ENCODE results near the gene CST9L.

GRCh38 chr20:23541776-23542175 lies 26.5 kb downstream of the CST9L start:
- TF ChIP-seq, protein P1, sequence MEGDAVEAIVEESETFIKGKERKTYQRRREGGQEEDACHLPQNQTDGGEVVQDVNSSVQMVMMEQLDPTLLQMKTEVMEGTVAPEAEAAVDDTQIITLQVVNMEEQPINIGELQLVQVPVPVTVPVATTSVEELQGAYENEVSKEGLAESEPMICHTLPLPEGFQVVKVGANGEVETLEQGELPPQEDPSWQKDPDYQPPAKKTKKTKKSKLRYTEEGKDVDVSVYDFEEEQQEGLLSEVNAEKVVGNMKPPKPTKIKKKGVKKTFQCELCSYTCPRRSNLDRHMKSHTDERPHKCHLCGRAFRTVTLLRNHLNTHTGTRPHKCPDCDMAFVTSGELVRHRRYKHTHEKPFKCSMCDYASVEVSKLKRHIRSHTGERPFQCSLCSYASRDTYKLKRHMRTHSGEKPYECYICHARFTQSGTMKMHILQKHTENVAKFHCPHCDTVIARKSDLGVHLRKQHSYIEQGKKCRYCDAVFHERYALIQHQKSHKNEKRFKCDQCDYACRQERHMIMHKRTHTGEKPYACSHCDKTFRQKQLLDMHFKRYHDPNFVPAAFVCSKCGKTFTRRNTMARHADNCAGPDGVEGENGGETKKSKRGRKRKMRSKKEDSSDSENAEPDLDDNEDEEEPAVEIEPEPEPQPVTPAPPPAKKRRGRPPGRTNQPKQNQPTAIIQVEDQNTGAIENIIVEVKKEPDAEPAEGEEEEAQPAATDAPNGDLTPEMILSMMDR (IDR thresholded peaks at IDR 0.05) = no peak
- no peak for TF ChIP-seq POLR2A (IDR thresholded peaks at IDR 0.05)

Measured in lower leg skin (tissue), 3 donors.